GF-D8 (cell line): ENCODE data around the gene FBXL16.

Experiments
- DNase-seq: peaks from one replicate; lab custom pipeline; 2025; lab: John Stamatoyannopoulos, UW

Gene FBXL16

GRCh38 chr16:734981-735881 is 29.6 kb upstream of the FBXL16 start:
- no peak for DNase-seq

DNA sequence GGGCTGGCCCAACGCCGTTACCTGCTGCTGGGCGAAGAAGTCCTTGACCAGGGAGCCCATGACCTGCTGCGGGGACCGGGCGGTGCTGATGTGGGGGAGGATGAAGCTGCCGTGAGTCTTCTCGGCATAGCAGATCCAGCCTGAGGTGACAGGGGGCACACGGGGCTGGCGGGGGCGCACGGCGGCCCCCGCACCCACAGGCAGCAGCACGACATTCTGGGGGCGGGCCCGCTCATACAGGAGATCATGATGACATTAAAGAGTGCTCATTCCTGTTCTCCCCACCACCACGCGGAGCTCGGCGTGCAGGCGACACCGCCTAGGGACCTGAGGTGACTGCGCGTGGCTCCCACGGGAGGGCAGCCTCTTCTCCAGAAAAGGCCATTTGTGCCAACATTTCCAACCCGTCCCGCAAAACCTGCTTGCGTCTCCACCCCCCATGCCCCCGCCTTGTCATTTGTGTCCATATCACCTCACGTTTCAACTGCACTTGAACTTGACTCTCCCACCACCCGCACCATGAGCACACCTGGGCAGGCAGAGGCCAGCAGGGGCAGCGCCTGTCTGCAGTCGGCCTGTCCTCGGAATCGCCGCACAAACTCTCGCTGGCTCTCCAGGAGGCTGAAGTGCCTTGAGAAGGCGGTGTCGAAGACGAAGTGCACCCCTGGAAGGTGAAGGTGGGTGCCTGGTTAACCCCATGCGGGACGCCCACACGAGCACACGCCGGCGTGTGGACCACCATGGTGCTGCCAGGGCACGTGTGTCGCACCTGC is 28.8 kb upstream of the FBXL16 start:
- DNase-seq = no peak

DNA sequence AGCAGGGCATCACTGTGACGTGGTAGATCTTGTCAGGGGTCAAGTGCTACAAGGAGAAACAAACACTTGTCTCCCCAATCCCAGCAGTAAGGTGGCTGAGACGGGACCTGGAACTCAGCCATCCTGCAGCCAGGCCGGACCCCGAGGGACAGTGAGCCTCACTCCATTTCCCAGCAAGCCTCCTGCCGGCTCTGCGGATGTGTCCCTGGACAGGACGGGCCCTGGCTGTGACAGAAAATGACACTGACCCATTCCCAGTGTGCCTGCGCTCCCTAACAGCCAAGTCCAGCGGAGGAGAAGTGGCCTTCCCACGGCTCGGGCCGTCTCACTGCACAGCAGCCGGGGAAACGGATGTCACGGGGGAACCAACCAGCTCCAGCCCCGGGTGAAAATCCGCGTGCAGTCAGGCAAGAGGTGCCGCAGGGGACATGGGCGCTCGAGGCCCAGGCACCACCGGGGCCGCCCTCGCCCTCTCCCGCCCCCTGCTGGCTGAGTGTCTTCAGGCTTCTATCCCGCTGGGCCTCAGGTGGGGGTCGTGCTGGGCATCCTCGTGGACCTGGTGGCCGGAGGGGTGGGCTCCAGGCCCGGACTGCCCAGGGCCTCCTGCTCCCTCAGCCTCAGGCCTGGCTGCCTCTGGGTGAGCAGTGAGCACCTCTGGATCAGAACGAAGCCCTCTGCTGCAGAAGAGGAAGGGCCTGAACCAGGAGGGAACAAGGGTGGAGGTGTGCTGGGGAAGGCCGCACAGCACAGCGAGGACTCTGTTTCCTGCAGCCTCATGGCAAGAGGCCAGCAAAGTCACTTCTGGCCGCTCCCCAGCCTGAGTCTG is 28.0 kb upstream of the FBXL16 start:
- DNase-seq = no peak

DNA sequence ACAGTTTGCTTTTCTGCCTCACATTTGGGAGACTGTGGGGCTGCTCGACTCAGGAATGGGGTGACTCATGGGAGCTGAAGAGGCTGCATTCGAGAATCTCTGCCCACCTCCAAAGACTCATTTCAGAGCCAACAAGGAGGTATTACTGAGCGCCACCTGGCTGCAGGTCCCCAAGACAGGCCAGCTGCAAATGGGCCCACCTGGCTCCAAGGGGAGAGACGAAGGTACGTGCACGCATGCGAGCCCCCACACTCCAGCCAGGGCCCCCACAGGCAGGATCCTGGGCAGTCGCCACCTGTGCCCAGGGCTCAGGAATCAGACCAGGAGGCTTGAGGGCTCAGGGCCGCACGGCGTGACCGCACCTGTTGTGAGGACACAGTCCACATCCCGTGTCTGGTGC is 27.3 kb upstream of the FBXL16 start:
- DNase-seq = no peak

- DNase-seq = no peak
Observed at GRCh38 chr16:732332-732731, 26.7 kb upstream of the FBXL16 start.

DNA sequence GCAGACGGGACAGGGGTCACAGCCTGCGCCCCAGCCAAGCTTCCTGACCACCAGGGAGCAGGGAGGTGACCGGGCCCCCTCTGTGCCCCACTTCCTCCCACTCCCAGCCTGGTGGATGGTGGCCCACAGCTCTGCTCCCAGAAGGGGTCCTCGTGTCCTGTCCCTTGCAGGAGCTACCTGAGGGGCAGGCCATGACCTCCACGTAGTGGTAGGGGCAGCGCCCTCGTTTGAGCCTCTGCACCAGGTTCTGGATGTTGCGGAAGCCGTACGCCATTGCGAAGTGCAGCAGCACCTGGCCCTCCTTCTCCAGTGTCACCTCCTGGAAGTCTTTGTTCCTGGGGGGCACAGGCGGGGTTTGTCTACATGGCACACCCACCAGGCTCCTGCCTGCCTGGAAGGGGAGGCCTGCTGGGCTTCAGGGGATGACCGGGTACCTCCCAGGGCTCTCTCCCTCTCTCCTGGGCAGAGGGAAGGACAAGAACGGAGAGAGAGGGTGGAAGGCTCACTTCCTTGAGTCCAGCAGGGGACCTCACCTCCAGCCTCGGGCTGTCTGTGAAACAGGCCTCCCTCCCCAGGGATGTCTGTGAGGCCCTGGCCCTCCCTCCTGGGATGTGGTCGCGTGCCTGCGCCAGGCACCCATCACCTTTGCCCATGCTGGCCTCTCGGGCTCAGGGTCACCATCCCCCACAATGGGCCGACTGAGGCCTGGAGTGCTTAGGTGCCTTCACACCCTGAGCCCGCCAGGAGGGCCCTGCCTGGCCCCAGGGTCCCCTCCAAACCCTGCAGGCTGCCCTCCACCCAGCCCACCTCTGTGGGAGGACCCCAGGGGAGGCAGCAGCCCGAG is 25.3 kb upstream of the FBXL16 start:
- DNase-seq = no peak

DNA sequence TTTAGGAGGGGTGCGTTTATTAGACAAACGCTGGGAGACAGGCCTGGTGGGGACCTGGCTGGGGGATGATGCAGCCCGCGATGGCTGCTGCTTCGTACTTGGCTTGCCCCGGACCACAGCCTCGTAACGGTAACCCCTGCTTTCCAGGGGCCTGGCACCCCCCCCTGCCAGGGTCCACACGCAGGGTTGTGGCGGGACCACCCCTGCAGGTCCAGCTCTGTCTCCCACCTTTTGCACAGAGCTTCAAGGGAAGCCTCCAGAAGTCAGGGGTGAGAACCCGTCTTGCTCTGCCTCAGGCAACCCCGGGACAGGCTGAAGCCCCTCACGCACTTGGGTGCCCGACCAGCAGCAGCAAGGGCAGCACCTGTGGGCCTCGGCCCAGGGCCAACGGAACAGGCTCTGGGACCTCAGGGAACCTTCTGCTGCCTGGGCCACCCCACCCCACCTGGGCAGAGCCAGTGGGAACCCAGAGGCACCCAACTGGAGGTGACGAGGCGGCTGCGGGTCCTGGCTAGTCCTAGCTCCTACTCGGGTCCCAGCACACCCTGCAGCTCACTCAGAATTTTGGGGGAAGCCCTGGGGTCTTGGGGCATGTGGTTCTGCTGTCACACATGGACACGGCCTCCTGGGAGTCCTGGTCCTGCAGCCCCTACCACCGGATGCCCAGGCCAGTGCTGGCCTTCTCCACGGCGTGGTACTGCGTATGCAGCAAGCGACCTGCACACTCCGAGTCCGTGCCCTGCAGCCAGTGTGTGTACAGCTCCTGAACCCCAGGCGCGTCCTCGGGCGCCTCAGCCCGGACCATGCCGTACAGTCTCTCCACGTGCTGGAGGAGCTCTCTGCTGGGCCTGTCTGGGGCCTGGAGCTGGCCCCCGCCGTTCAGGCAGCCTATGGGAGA is 24.4 kb upstream of the FBXL16 start:
- DNase-seq = no peak

GRCh38 chr16:728890-729744 is 23.5 kb upstream of the FBXL16 start:
- no peak for DNase-seq

DNA sequence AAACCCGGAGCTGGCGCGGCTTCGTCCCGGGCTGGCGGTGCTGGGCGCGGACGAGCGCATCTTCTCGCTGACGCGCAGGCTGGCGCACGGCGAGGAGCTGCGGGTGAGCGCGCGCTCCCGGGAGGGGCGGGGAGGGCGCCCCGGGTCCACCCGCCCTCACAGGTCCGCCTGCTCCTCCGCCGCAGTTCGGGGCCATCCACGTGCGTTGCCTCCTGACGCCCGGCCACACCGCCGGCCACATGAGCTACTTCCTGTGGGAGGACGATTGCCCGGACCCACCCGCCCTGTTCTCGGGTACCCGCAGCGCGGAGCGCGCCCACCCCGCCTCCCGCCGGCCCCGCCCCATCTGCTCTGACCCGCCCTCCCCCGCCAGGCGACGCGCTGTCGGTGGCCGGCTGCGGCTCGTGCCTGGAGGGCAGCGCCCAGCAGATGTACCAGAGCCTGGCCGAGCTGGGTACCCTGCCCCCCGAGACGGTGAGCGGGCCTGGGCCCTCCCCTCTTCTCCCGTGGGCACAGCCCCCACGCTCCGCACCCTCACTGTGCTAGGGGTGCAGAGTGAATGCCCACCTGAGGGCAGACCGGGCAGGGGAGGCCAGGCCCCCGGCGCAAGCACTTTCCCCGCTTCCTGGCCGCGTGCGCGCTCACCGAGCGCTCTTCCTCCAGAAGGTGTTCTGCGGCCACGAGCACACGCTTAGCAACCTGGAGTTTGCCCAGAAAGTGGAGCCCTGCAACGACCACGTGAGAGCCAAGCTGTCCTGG is 22.7 kb upstream of the FBXL16 start:
- DNase-seq = peak; percentile 61

GRCh38 chr16:727291-727977 is 21.8 kb upstream of the FBXL16 start:
- DNase-seq = no peak

DNA sequence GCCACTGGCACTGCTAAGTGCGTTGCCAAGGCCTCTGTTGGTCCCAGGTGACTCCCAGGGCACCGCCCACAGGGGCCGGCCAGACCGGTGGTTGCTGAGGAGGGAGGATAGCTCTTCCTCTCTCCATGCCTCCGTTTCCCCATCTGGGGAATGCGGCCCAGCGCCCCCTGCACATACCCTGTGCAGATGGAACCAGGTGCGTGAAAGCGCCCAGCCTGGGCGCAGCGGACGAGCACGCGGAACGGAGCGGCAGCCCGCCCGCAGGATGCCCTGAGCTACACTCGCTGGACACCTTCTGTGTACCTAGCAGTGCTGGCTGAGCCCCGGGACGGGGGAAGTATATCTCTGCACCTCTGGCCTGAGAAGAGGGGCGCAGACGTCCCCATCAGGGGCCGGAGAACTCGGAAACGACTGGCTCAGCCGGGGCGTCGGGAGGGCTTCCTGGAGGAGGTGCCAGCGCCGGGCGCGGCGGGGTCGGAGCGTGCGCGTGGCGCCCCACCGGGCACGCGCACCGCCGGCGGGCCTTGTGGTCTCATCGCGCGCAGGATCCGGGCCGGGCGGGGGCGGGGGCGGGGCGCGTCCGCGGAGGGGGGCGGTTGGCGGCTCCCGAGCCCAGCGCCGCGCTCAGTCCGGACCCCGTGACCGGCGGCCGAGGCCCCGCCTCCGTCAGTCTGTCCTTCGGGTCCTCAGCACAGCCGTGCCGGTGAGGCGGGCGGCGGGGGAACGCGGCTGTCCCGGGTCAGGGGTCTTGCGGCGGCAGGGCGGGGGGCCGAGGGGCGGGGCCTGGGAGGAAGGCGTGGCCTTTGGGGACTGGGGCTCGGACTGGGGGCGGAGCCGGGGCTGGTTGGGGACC is 21.1 kb upstream of the FBXL16 start, which contains the start of the genes CCDC78 and HAGHL:
TSS of gene CCDC78 (minus strand) at position 6 of the 853 bp plus-strand sequence. CDS start 76 bp downstream, outside the sequence.
TSS of gene HAGHL (plus strand) at position 669 of the 853 bp plus-strand sequence. CDS start 404 bp downstream, outside the sequence.
- DNase-seq = peak; percentile 23

DNA sequence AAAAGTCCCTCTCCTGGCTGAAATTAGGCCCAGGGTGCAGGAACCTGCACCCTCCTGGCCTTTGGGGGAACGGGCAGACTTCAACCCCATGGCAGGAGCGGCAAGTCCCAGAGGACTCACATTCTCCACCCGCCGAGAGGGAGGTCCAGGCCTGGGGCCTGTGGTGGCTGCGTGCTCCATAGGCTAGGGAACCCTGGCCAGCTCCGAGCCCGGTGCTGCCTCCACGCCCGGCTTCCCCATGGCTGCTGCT is 20.5 kb upstream of the FBXL16 start:
- DNase-seq = no peak

DNA sequence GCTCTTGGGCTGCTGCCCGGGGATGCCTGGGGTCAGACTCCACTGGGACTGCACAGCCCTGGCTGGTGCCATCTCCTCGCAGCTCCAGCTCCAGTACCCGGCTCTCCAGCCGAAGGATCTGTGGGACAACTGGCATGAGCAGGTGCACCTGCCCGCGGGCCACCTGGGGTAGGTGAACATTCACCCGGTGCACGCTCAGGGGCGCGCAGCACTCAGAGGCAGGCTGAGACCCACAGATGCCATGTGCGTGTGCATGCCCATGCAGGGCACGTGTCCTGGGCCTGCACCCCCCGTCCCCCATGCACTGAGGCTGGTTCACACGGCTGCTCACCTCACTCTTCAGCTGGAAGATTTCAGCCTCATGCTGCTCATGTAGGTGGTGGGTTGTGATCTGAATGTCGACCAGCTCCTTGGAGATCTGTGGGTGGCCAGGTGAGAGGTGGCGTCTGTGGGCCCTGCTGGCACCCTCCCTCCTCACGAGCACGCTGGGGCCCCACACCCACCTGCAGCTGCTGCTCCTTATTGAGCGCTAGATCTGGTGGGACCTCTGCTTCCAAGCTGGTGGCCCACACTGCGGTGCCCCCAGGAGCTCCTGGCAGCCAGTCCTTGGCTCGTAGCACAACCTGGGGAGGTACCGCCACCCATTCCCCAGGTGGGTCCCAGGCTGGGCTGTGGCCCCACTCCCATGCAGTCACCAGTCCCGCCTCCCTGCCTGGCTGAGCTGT is 20.0 kb upstream of the FBXL16 start:
- no peak for DNase-seq

- no peak for DNase-seq
Observed at GRCh38 chr16:725041-725376, 19.4 kb upstream of the FBXL16 start.

GRCh38 chr16:724188-725040 is 18.8 kb upstream of the FBXL16 start:
- no peak for DNase-seq

GRCh38 chr16:723695-724094 is 18.1 kb upstream of the FBXL16 start:
- no peak for DNase-seq
